Ascending aorta (tissue), 2 donors: ENCODE results near the gene FAP. TPM values are rescaled to one million over a fixed set of nuclear protein-coding genes. Genes with fewer than 3 reads are reported as not detected.

Experiments used
- DNase-seq, 2 donors: peaks; one replicate each; pipeline ENCODE4 v3.0.0-alpha.2; 2019; ENCODE audit warnings: low spot score in 2 of 2
- H3K27ac ChIP-seq, 2 donors: fragments of 200-600 bp; sonication (generic); one replicate each; pipeline ENCODE4 v1.5.1; 2016 to 2017; ENCODE audit warnings: mild to moderate bottlenecking in 1 of 2
- H3K27me3 ChIP-seq: fragments of 200-600 bp; sonication (generic); one replicate; pipeline ENCODE4 v1.5.1; 2017
- H3K36me3 ChIP-seq, 2 donors: fragments of 200-600 bp; sonication (generic); one replicate each; pipeline ENCODE4 v1.5.1; 2016
- H3K4me1 ChIP-seq, 2 donors: fragments of 200-600 bp; sonication (generic); one replicate each; pipeline ENCODE4 v1.5.1; 2016 to 2017; ENCODE audit warnings: mild to moderate bottlenecking in 1 of 2
- H3K4me3 ChIP-seq, 2 donors: fragments of 200-600 bp; sonication (generic); one replicate each; pipeline ENCODE4 v1.5.1; 2016 to 2017; ENCODE audit warnings: mild to moderate bottlenecking in 1 of 2
- H3K9me3 ChIP-seq, 2 donors: fragments of 200-600 bp; sonication (generic); one replicate each; pipeline ENCODE4 v1.5.1; 2016
- intact Hi-C: fragments of 100-400 bp; cut with DNase I; formaldehyde crosslinking; loops from one replicate; pipeline ENCODE4 v1.15.1; 2023
- total RNA-seq: library from RNA; depleted of rRNA; stranded (reverse); fragments of >200 nt; gene quantifications from one replicate; pipeline ENCODE4 v1.1.0, GENCODE V29; 2016
- TF ChIP-seq, protein P1 (sequence below), 3 experiments: fragments of 200-600 bp in 2 of 3; fragments of 450-650 bp in 1 of 3; sonication (generic) in 2 of 3; IDR thresholded peaks; one replicate each; pipeline ENCODE4 v1.5.1; 2016 to 2019; ENCODE audit warnings: antibody characterized with exemption in 3 of 3, mild to moderate bottlenecking in 1 of 3, moderate library complexity in 1 of 3

FAP gene
- total RNA-seq, 1 donor from 2014 or later: 16.7 TPM

DNA sequence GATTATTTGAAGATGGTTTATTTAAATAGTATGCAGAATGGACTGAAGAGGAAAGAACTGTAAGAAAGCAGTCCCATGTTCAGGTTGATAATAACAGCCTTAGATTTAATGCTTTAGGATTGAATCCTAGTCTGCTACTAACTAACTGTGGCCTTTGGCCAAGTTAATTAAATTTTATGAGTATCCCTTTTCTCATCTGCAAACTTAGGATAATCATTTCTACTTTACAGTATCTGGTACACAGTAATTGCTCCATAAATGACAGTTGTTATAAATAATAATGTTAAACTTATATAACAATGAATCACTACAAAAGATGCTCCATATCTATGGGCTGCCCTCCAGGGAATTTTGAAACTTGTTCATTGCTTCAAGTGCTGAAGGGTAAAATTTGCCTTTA is 41.0 kb downstream of the FAP start:
- Histone ChIP-seq H3K4me3 (no peak overlapping the region), H3K27me3 (no peaks in the 10 kb centered on the region), H3K4me1 (no peaks in the 10 kb centered on the region), H3K9me3 (no peaks in the 10 kb centered on the region), H3K27ac (no peak overlapping the region), H3K36me3 (peaks cover 0 to 8% of the 10 kb centered on the region in 2 donors)
- TF ChIP-seq, protein P1, sequence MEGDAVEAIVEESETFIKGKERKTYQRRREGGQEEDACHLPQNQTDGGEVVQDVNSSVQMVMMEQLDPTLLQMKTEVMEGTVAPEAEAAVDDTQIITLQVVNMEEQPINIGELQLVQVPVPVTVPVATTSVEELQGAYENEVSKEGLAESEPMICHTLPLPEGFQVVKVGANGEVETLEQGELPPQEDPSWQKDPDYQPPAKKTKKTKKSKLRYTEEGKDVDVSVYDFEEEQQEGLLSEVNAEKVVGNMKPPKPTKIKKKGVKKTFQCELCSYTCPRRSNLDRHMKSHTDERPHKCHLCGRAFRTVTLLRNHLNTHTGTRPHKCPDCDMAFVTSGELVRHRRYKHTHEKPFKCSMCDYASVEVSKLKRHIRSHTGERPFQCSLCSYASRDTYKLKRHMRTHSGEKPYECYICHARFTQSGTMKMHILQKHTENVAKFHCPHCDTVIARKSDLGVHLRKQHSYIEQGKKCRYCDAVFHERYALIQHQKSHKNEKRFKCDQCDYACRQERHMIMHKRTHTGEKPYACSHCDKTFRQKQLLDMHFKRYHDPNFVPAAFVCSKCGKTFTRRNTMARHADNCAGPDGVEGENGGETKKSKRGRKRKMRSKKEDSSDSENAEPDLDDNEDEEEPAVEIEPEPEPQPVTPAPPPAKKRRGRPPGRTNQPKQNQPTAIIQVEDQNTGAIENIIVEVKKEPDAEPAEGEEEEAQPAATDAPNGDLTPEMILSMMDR (IDR thresholded peaks at IDR 0.05): no peak
- intact Hi-C loops: no loop called here
- DNase-seq: no peak

DNA sequence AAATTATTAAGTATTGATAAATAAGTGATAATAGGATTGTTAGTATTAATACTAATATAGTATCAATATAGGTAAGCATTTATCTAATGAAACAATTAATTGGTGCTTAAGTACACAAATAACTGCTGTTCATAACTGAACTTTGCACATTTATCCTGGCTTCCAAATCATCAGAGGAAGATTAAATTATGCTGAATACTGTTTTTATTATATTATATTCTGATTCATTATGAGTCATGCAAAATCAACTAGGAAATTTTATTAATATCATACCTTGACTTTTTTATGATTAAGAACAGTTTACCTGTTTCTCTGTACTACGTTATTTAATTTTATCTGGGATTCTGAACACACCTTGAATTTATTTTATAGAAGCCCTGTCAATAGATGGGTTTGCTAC is 42.6 kb downstream of the FAP start:
- no peak for DNase-seq
- H3K27me3 ChIP-seq: no peaks in the 10 kb centered on the region
- TF ChIP-seq, protein P1 (IDR thresholded peaks at IDR 0.05): no peak
- no peak overlapping the region for H3K27ac ChIP-seq
- H3K36me3 ChIP-seq: peaks cover 0 to 8% of the 10 kb centered on the region in 2 donors
- no peaks in the 10 kb centered on the region for H3K9me3 ChIP-seq
- intact Hi-C loops: no loop called here
- H3K4me1 ChIP-seq: no peaks in the 10 kb centered on the region
- H3K4me3 ChIP-seq: no peak overlapping the region

DNA sequence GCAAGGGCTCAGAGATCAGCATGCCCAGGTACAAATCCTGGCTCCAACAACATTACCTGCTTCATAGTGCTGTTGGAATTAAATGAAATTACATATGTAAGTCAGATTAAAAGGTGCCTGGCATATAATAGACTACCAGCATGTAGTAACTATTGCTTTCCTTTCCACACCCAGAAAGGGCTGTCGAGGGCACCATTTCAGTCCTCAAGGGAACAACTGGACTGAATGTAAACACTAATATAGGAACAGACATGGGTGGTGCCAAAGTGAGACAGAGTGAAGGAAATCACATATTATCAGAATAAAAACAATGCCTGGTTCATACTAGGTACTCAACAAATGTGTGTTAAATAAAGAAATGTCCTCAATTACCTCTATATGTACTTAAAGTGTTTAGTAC is 43.3 kb downstream of the FAP start:
- Histone ChIP-seq H3K36me3 (peaks cover 0 to 8% of the 10 kb centered on the region in 2 donors), H3K4me1 (no peaks in the 10 kb centered on the region), H3K27me3 (no peaks in the 10 kb centered on the region), H3K9me3 (no peaks in the 10 kb centered on the region), H3K4me3 (no peak overlapping the region), H3K27ac (no peak overlapping the region)
- TF ChIP-seq, protein P1 (IDR thresholded peaks at IDR 0.05): no peak
- no peak for DNase-seq
- intact Hi-C loops: no loop called here

DNA sequence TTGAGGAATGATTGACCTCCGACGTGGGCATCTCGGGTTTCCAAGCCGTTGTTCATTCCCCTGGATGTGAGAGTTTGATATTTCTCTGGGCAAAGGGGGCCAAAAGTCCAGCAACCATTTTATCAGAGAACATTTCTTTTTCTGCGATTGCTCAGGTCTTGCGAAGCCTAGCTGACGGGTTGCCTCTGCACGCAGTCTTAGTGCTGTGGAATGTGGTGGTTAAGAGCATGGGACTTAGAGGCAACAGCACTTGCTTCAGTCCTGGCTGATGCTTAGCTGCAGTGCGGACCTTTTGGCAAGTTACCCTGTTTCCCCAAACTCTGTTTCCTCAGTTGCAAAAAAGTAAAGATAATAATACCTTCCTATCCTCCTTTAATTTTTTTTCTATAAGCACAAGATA is 45.0 kb downstream of the FAP start:
- Histone ChIP-seq H3K4me3 (no peak overlapping the region), H3K36me3 (peaks cover 0 to 8% of the 10 kb centered on the region in 2 donors), H3K27me3 (no peaks in the 10 kb centered on the region), H3K27ac (no peak overlapping the region), H3K9me3 (no peaks in the 10 kb centered on the region), H3K4me1 (no peaks in the 10 kb centered on the region)
- intact Hi-C loops: no loop called here
- DNase-seq: no peak
- TF ChIP-seq, protein P1 (IDR thresholded peaks at IDR 0.05): no peak

DNA sequence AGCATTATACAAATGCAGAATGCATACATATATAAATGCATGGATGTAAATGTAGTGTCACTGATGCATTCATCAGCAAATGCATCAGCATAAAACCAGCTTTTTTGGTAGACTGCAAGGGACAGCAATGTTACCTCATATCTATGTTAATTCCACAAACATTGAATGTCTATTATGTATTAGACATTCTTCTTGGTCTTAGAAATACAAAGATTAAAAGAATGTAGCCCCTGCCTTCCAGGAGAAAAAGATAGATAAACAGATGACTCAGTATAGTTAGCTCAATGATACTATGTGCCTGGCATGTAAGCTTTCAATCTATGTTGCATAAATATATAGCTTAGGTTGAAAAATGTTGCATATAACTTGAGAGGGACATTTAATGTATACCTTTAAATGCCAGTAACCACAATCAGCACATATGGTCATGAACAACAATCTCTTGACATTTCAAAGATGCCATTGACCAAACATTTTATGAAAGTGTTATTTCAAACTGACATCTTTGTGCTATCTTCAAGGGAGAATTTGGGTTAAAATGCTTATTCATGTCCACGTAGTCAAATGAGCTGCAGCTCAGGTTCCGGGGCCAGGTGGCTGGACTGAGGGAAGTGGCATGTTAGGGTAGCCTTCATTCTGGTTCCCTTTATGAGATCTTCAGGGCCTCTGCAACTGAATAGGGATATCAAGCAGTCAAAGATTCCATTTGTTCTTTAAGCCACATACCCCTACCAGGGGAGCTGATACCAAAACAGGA is 46.0 kb downstream of the FAP start:
- no peak overlapping the region for H3K27ac ChIP-seq
- H3K27me3 ChIP-seq: no peaks in the 10 kb centered on the region
- no peaks in the 10 kb centered on the region for H3K4me1 ChIP-seq
- no peaks in the 10 kb centered on the region for H3K9me3 ChIP-seq
- DNase-seq: no peak
- intact Hi-C loops: no loop called here
- no peak overlapping the region for H3K4me3 ChIP-seq
- TF ChIP-seq, protein P1 (IDR thresholded peaks at IDR 0.05): no peak
- H3K36me3 ChIP-seq: peaks cover 0 to 8% of the 10 kb centered on the region in 2 donors
